Tibial artery (tissue), 4 donors: Measurements from ENCODE around the gene GARNL3.

Experiments
- DNase-seq, 2 donors: peaks; one replicate each; pipeline ENCODE4 v3.0.0-alpha.2; 2019
- H3K27ac ChIP-seq, 2 donors: fragments of 200-600 bp; sonication (generic) in 1 of 2; 1 replicate in 1 of 2; 2 replicates in 1 of 2; pipeline ENCODE4 v1.5.1; 2018 to 2019; ENCODE audit warnings: mild to moderate bottlenecking in 1 of 2
- H3K27me3 ChIP-seq, 2 donors: fragments of 200-600 bp; sonication (generic) in 1 of 2; one replicate each; pipeline versions ENCODE4 v1.5.1 to v1.6.0; 2016 to 2019
- H3K36me3 ChIP-seq, 3 donors: fragments of 200-600 bp; sonication (generic) in 2 of 3; one replicate each; pipeline ENCODE4 v1.5.1; 2016 to 2019; ENCODE audit warnings: mild to moderate bottlenecking in 2 of 3
- H3K4me1 ChIP-seq, 4 donors: fragments of 200-600 bp; sonication (generic) in 2 of 4; 1 replicate in 3 of 4; 2 replicates in 1 of 4; pipeline ENCODE4 v1.5.1; 2016 to 2019
- H3K4me3 ChIP-seq, 2 donors: fragments of 200-600 bp; sonication (generic) in 1 of 2; 1 replicate in 1 of 2; 2 replicates in 1 of 2; pipeline ENCODE4 v1.5.1; 2018 to 2019; ENCODE audit warnings: mild to moderate bottlenecking in 2 of 2
- H3K9me3 ChIP-seq, 3 donors: fragments of 200-600 bp; sonication (generic) in 1 of 3; one replicate each; pipeline ENCODE4 v1.5.1; 2016 to 2019
- intact Hi-C: fragments of 100-400 bp; cut with DNase I; formaldehyde crosslinking; loops from one replicate; pipeline ENCODE4 v1.15.0; 2023; ENCODE audit warnings: low total_unique reads
- TF ChIP-seq, protein P1 (sequence below), 2 experiments: fragments of 200-600 bp in 1 of 2; fragments of 450-650 bp in 1 of 2; IDR thresholded peaks; one replicate each; pipeline ENCODE4 v1.5.1; 2017 to 2019; ENCODE audit warnings: antibody characterized with exemption in 2 of 2, mild to moderate bottlenecking in 1 of 2, moderate library complexity in 1 of 2

The GARNL3 gene

DNA sequence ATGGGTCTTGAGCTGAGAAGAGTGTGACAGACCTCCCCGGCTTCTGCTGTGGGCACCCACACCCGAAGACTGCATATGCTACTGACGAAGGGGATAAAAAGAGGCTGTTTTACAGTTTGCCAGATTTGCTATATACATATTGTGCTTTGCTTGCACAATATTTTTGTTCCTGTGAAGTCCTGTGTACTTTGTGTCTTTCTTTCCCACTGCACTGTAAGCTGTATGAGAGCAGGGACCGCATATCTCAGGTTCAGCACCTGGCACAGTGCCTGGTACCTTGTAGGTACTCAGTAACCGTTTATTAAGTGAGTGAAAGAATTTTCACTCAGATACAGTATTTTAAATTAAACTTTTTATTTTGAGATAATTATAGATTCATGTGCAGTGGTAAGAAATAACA lies 8.2 kb upstream of the GARNL3 start:
- DNase-seq: no peak
- Histone ChIP-seq H3K4me1 (peaks cover 0 to 53% (median 23%) of the 10 kb centered on the region in 4 donors), H3K4me3 (no peak overlapping the region), H3K27ac (peak overlapping the region; percentile 43 to 72), H3K9me3 (no peaks in the 10 kb centered on the region), H3K27me3 (no peaks in the 10 kb centered on the region), H3K36me3 (peaks cover 0 to 6% (median 0%) of the 10 kb centered on the region in 3 donors)
- intact Hi-C loops: no loop called here
- TF ChIP-seq, protein P1, sequence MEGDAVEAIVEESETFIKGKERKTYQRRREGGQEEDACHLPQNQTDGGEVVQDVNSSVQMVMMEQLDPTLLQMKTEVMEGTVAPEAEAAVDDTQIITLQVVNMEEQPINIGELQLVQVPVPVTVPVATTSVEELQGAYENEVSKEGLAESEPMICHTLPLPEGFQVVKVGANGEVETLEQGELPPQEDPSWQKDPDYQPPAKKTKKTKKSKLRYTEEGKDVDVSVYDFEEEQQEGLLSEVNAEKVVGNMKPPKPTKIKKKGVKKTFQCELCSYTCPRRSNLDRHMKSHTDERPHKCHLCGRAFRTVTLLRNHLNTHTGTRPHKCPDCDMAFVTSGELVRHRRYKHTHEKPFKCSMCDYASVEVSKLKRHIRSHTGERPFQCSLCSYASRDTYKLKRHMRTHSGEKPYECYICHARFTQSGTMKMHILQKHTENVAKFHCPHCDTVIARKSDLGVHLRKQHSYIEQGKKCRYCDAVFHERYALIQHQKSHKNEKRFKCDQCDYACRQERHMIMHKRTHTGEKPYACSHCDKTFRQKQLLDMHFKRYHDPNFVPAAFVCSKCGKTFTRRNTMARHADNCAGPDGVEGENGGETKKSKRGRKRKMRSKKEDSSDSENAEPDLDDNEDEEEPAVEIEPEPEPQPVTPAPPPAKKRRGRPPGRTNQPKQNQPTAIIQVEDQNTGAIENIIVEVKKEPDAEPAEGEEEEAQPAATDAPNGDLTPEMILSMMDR (IDR thresholded peaks at IDR 0.05): no peak

DNA sequence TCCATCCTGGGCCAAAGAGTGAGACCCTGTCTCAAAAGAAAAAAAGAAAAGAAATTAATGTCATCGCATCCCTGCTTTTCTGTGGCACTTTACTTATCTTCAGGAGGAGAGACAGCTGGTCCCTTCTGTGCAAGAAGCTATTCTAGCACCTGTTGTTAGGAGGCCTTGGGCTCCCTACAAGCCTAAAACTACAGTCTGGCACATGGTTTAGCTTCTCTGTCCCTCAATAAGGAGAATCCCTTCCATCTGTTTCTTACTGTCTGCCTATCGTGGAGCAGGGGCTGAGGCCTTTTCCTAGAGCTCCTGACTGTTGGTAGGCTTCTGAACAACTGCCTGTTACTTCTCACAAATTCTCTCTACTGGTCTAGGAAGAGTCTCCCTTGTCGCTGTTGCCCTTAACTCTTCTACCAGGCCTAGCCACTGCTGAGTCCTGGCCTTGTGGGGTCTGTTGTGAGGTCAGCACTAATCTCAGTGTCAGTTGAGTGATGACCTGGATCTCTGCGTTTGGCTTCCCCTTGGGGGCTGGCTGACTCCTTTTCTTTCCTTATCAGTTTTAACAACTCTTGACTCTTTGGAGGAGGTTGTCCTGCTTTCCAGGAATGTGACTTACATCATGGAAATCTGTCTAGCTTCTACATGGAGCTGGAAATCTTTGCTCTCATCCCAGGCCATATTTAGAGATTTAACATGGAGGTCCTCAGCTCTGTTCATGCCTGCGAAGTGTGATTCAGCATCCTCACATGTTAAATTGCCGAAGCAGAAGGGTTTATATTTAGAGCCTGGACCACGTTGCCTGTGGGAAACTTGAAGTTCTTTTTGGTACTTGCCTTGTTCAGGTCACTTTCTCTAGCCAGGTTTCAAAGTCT lies 5.7 kb upstream of the GARNL3 start:
- TF ChIP-seq, protein P1 (IDR thresholded peaks at IDR 0.05): no peak
- peak in 1 of 2 donors; percentile 71 for DNase-seq
- H3K9me3 ChIP-seq: no peaks in the 10 kb centered on the region
- H3K4me3 ChIP-seq: no peak overlapping the region
- H3K27ac ChIP-seq: peak overlapping the region; percentile 72 to 83
- peaks cover 0 to 68% (median 33%) of the 10 kb centered on the region in 4 donors for H3K4me1 ChIP-seq
- peaks cover 0 to 6% (median 0%) of the 10 kb centered on the region in 3 donors for H3K36me3 ChIP-seq
- intact Hi-C loops: no loop called here
- H3K27me3 ChIP-seq: no peaks in the 10 kb centered on the region

DNA sequence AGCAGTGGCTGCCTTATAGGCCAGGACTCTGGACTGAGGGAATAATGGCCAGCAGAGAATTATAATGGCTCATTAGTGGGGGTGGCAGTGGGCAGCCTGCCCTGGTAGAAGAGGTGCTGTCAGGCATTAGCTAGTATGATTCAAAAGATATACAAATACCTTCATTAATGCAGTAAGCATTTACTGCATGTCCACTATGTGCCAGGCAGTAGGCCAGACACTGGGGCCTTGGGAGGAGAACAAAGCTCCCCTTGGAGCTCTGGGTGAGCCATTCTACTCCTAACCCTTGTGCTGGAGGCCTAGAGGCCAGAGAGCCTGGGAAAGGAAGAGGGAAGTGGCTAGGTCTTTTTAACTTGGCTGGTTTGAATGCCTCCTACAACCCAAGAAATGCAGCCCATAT lies 2.0 kb upstream of the GARNL3 start:
- no peak overlapping the region for H3K4me3 ChIP-seq
- H3K36me3 ChIP-seq: no peaks in the 10 kb centered on the region
- H3K9me3 ChIP-seq: no peaks in the 10 kb centered on the region
- H3K4me1 ChIP-seq: peaks cover 0 to 70% (median 36%) of the 10 kb centered on the region in 4 donors
- peak overlapping the region; percentile 56 to 83 for H3K27ac ChIP-seq
- H3K27me3 ChIP-seq: no peaks in the 10 kb centered on the region
- no peak for DNase-seq
- intact Hi-C loops: no loop called here
- TF ChIP-seq, protein P1 (IDR thresholded peaks at IDR 0.05): no peak

DNA sequence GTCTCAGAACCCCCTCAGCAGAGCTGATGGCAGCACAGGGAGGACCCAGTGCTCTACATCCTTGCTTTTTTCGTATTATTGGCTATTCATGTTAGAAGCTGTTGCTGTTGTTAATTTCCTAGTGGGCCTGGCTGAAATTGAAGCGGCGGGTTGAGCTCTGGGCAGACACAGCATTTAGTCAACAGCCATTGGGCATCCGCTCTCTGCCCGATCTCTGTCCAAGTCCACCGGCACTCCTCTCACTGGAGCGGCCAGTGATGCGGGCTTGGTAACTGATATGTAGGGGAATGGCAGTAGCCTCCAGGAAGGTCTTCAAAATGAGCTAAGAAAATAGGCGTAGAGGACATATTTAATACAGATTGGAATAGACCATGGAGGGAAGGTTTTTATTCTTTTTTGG lies 1.3 kb upstream of the GARNL3 start:
- intact Hi-C loops: no loop called here
- no peak for DNase-seq
- Histone ChIP-seq H3K36me3 (no peaks in the 10 kb centered on the region), H3K27me3 (no peaks in the 10 kb centered on the region), H3K4me1 (peaks cover 0 to 75% (median 38%) of the 10 kb centered on the region in 4 donors), H3K9me3 (no peaks in the 10 kb centered on the region), H3K27ac (peak overlapping the region; percentile 56 to 83), H3K4me3 (no peak overlapping the region)
- TF ChIP-seq, protein P1 (IDR thresholded peaks at IDR 0.05): no peak

DNA sequence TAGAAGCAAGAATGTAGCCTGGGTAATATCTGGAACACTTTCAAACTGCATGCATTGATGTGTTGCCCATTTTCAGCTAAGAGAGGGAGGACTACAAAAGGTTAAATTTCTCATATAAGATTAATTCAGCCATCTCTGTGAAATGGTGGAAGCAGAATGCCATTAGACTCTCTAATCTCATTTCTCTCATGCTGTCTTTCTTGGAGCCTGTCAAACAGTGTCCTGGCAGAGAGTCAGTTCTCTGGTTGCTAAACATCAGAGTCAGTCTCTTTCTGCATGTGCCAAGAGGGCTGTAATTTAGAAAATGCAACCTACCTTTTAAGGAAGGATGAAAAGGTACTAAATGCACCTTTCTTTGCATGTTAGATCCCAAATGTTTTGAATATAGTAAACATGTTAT lies 910 bp upstream of the GARNL3 start:
- Histone ChIP-seq H3K36me3 (no peaks in the 10 kb centered on the region), H3K9me3 (no peaks in the 10 kb centered on the region), H3K27ac (peak overlapping the region; percentile 56 to 83), H3K27me3 (no peaks in the 10 kb centered on the region), H3K4me3 (no peak overlapping the region), H3K4me1 (peaks cover 0 to 75% (median 39%) of the 10 kb centered on the region in 4 donors)
- TF ChIP-seq, protein P1 (IDR thresholded peaks at IDR 0.05): no peak
- intact Hi-C loops: no loop called here
- no peak for DNase-seq
